Right cardiac atrium (tissue), 5 donors: ENCODE data around the gene UBE2O. TPM values are rescaled to one million over a fixed set of nuclear protein-coding genes. Genes with fewer than 3 reads are reported as not detected.

Experiments
- ATAC-seq, 2 donors: fragments of 200-7000 bp; cut with Tn5 transposase; one replicate each; pipeline versions ENCODE4 v1.8.0 to v1.9.1; 2020; ENCODE audit warnings: moderate library complexity in 2 of 2, mild to moderate bottlenecking in 1 of 2
- DNase-seq, 3 donors: peaks; one replicate each; pipeline ENCODE4 v3.0.0-alpha.2; 2020
- H3K27ac ChIP-seq: one replicate; pipeline ENCODE4 v1.5.1; 2013; ENCODE audit warnings: mild to moderate bottlenecking, low read length, control low read depth, moderate library complexity
- H3K27me3 ChIP-seq: one replicate; pipeline ENCODE4 v1.6.1; 2013; ENCODE audit not compliant: control insufficient read depth, insufficient read depth
- H3K4me1 ChIP-seq: one replicate; pipeline ENCODE4 v1.6.1; 2013; ENCODE audit warnings: low read length; ENCODE audit not compliant: control insufficient read depth, insufficient read depth
- H3K4me3 ChIP-seq: one replicate; pipeline ENCODE4 v1.5.1; 2013; ENCODE audit warnings: low read length, control low read depth
- H3K9me3 ChIP-seq: one replicate; pipeline ENCODE4 v1.6.1; 2013; ENCODE audit warnings: low read length; ENCODE audit not compliant: control insufficient read depth
- WGBS: extraction: QIAGEN DNeasy Blood & Tissue Kit; methylation state at CpG from one replicate; pipeline ENCODE4 v1.1.7; 2013; 5-methylcytosine and 5-hydroxymethylcytosine counted together
- intact Hi-C, 4 donors: fragments of 100-400 bp; cut with DNase I; formaldehyde crosslinking; loops; one replicate each; pipeline versions ENCODE4 v1.11.0 to v1.14.0; 2022 to 2023
- polyA plus RNA-seq: library from polyadenylated mRNA; stranded (reverse); fragments of 200-250 nt; gene quantifications from one replicate; pipeline ENCODE4 v1.2.3, GENCODE V29; 2013
- total RNA-seq, 4 donors: library from RNA; stranded (reverse); fragmentation: NEBNext Ultra II Directional; extraction: Animal tissue kit (Norgen Biotek cat#: 25700); gene quantifications; one replicate each; pipeline ENCODE4 v1.2.1, GENCODE V29; 2021
- donor health status: healthy with polysubstance abuse.
- donor health status: DM: no; HTN: yes; CAD: no.
- donor health status: DM: no; HTN: no; CAD: no.
- donor health status: DM: no; HTN: yes; CAD: no; lungs with severe emphysema.
- donor health status: DM: yes; HTN: yes; CAD: no.

The UBE2O gene
- total and polyA plus RNA-seq, 5 donors: 23.0 to 37.3 (median 33.9) TPM

DNA sequence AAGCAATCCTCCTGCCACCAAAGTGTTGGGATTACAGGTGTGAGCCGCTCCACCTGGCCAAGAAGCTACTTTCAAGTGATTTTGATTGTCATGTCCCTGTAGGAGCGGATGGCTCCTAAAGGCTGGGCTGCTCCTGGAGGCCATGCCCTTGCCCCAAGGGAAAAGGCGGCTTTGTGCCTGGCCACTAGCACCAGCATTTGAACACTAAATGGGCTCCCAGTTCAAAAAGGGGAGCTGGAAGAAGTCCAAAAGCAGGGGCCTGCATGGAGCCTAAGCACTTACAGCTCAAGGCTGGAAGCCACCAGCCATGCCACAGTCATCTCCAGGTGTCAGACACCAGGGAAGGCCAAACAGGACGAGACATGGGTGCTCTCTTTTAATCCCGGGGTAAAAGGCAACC, 41.7 kb downstream of the UBE2O start:
- no peak overlapping the region for H3K4me3 ChIP-seq
- H3K27me3 ChIP-seq: no peaks in the 10 kb centered on the region
- WGBS: 93% methylated on average over 5 of the region's 5 CpGs
- peaks cover 18% of the 10 kb centered on the region for H3K4me1 ChIP-seq
- intact Hi-C loops: no loop called here
- no peak overlapping the region for H3K27ac ChIP-seq
- no peaks in the 10 kb centered on the region for H3K9me3 ChIP-seq
- peak in 1 of 3 donors; percentile 32 for DNase-seq
- no peak for ATAC-seq

GRCh38 chr17:76410328-76410965, 42.5 kb downstream of the UBE2O start:
- intact Hi-C loops: no loop called here
- DNase-seq (no peak), ATAC-seq (no peak)
- no peak overlapping the region for H3K4me3 ChIP-seq
- H3K4me1 ChIP-seq: peaks cover 21% of the 10 kb centered on the region
- no peaks in the 10 kb centered on the region for H3K9me3 ChIP-seq
- no peak overlapping the region for H3K27ac ChIP-seq
- H3K27me3 ChIP-seq: no peaks in the 10 kb centered on the region
- WGBS: 90% methylated on average over 15 of the region's 15 CpGs

GRCh38 chr17:76408037-76408849, 44.7 kb downstream of the UBE2O start:
- Histone ChIP-seq H3K4me1 (peaks cover 8% of the 10 kb centered on the region), H3K27me3 (no peaks in the 10 kb centered on the region), H3K4me3 (no peak overlapping the region), H3K27ac (no peak overlapping the region), H3K9me3 (no peaks in the 10 kb centered on the region)
- intact Hi-C loops: loop anchor here in 3 of 4 donors (5.0 to 10.0 kb wide), 4 partner anchors 39 to 99 kb away; partner anchors contain the start of gene UBE2O (in 1 of the 3)
- peak in 2 of 3 donors; percentile 77 to 81 for DNase-seq
- no peak for ATAC-seq
- WGBS: 76% methylated on average over 12 of the region's 12 CpGs

DNA sequence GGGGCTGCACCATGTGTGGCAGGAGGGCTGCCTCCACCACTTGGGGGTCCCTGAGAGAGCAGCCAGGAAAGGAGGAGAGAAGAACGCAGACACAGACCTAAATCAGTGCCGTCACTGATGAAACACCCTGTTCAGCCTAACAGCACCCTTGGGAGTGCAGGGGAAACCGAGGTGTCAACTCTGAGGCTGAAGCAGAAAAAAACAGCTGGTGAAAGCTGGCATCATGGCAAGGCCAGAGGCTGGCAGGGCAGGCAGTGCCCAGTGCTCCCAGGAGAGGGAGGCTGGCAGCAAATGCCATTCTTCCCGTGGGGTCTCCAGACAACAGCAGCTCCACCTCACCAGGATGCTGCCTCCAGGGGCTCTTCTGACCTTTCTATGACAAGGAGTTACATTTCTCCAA, 45.4 kb downstream of the UBE2O start:
- no peaks in the 10 kb centered on the region for H3K9me3 ChIP-seq
- peaks cover 8% of the 10 kb centered on the region for H3K4me1 ChIP-seq
- no peaks in the 10 kb centered on the region for H3K27me3 ChIP-seq
- no peak overlapping the region for H3K27ac ChIP-seq
- 70% methylated on average over 4 of the region's 4 CpGs for WGBS
- DNase-seq: peak in 1 of 3 donors; percentile 46
- ATAC-seq: no peak
- intact Hi-C loops: loop anchor here in 3 of 4 donors (5.0 to 10.0 kb wide), 4 partner anchors 40 to 100 kb away; partner anchors contain the start of gene UBE2O (in 1 of the 3)
- no peak overlapping the region for H3K4me3 ChIP-seq

- peak overlapping the region; percentile 87 for H3K27ac ChIP-seq
- H3K4me1 ChIP-seq: peaks cover 8% of the 10 kb centered on the region
- no peaks in the 10 kb centered on the region for H3K27me3 ChIP-seq
- H3K4me3 ChIP-seq: no peak overlapping the region
- WGBS: 45% methylated on average over 16 of the region's 16 CpGs
- intact Hi-C loops: loop anchor here in 3 of 4 donors (5.0 to 10.0 kb wide), 4 partner anchors 41 to 101 kb away; partner anchors contain the start of gene UBE2O (in 1 of the 3)
- ATAC-seq: peak; percentile 78 to 87
- H3K9me3 ChIP-seq: no peaks in the 10 kb centered on the region
- peak; percentile 78 to 93 (median 92) for DNase-seq
These were observed 46.8 kb downstream of the UBE2O start for GRCh38 chr17:76405967-76406647.

GRCh38 chr17:76405607-76405966, 47.4 kb downstream of the UBE2O start:
- WGBS: 75% methylated on average over 9 of the region's 9 CpGs
- H3K27me3 ChIP-seq: no peaks in the 10 kb centered on the region
- ATAC-seq (peak in 1 of 2 donors; percentile 9), DNase-seq (peak in 2 of 3 donors; percentile 35 to 46)
- no peak overlapping the region for H3K4me3 ChIP-seq
- peak overlapping the region; percentile 87 for H3K27ac ChIP-seq
- intact Hi-C loops: loop anchor here in 3 of 4 donors (5.0 to 10.0 kb wide), 4 partner anchors 42 to 102 kb away; partner anchors contain the start of gene UBE2O (in 1 of the 3)
- no peaks in the 10 kb centered on the region for H3K9me3 ChIP-seq
- H3K4me1 ChIP-seq: peaks cover 8% of the 10 kb centered on the region

DNA sequence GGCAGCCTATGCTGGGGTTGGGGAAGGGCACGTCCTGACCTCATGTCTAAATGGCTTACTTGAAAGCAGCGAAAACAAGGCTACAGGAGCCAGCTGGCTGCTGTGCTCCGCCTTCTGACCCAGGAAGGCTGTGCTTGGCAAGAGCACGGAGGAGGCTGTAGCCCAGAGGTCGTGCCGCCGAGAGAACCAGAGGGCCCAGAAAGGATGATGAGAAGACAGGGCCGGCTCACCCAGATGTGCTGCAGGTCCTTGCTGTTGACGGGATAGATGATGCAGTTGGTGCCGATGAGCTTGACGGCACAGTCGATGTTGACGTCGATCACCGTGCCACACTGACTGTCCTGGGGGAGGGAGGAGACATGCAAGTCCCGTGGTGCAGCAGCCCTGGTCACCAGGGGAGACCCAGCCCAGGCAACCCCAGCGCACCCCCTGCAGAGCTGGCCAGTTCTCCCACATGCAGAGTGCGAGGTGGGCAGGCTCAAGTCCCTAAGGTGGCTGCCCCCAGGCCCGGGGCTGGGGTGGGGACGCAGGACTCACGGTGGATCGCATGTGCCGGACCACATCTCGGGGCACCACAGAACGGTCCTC, 47.9 kb downstream of the UBE2O start:
- H3K4me3 ChIP-seq: no peak overlapping the region
- peak overlapping the region; percentile 87 for H3K27ac ChIP-seq
- H3K27me3 ChIP-seq: no peaks in the 10 kb centered on the region
- 65% methylated on average over 25 of the region's 25 CpGs for WGBS
- peaks cover 8% of the 10 kb centered on the region for H3K4me1 ChIP-seq
- H3K9me3 ChIP-seq: no peaks in the 10 kb centered on the region
- ATAC-seq (peak; percentile 48 to 74), DNase-seq (peak; percentile 69 to 89 (median 86))
- intact Hi-C loops: loop anchor here in 3 of 4 donors (5.0 to 10.0 kb wide), 4 partner anchors 42 to 102 kb away; partner anchors contain the start of gene UBE2O (in 1 of the 3)

GRCh38 chr17:76404256-76404655, 48.7 kb downstream of the UBE2O start:
- 79% methylated on average over 6 of the region's 6 CpGs for WGBS
- no peak for ATAC-seq
- Histone ChIP-seq H3K4me1 (peaks cover 8% of the 10 kb centered on the region), H3K4me3 (no peak overlapping the region), H3K27ac (peak overlapping the region; percentile 42), H3K9me3 (no peaks in the 10 kb centered on the region), H3K27me3 (no peaks in the 10 kb centered on the region)
- intact Hi-C loops: loop anchor here in 1 of 4 donors (10.0 kb wide), 1 partner anchor 51 kb away; the partner anchor contains the start of gene UBE2O
- DNase-seq: peak; percentile 10 to 39 (median 37)

- Histone ChIP-seq H3K4me1 (peaks cover 4% of the 10 kb centered on the region), H3K4me3 (no peak overlapping the region), H3K27ac (no peak overlapping the region), H3K9me3 (no peaks in the 10 kb centered on the region), H3K27me3 (no peaks in the 10 kb centered on the region)
- DNase-seq (peak in 1 of 3 donors; percentile 23), ATAC-seq (no peak)
- intact Hi-C loops: loop anchor here in 1 of 4 donors (10.0 kb wide), 1 partner anchor 52 kb away; the partner anchor contains the start of gene UBE2O
- WGBS: 66% methylated on average over 5 of the region's 5 CpGs
These were observed 50.2 kb downstream of the UBE2O start for GRCh38 chr17:76402711-76403110.
